Astrocyte (in vitro differentiated cells and primary cell): ENCODE results near the gene TGM1. TPM values are rescaled to one million over a fixed set of nuclear protein-coding genes. Genes with fewer than 3 reads are reported as not detected.
"Not testable (repeated sequence)": the region's sequence is repeated elsewhere in the genome, so short reads cannot be mapped to it uniquely, and the experiment has no call there.

Experiments used
- DNase-seq: peaks from one replicate; pipeline ENCODE4 v3.0.0-alpha.2; 2010; ENCODE audit warnings: low read depth
- FAIRE-seq: peaks from 2 replicates; lab custom pipeline; 2011; peaks lifted over from hg19 to GRCh38; lab: Jason Lieb, UNC
- H2AFZ ChIP-seq: 2 replicates; pipeline ENCODE4 v1.6.0; 2012; ENCODE audit warnings: low read depth, low read length, inconsistent platforms
- H3K27ac ChIP-seq: 2 replicates; pipeline ENCODE4 v1.5.1; 2011; ENCODE audit warnings: low read depth, low read length, inconsistent platforms
- H3K27me3 ChIP-seq: 2 replicates; pipeline ENCODE4 v1.6.0; 2011; ENCODE audit warnings: low read length, inconsistent platforms; ENCODE audit not compliant: insufficient read depth
- H3K36me3 ChIP-seq: 2 replicates; pipeline ENCODE4 v1.5.1; 2011; ENCODE audit warnings: low read length, inconsistent platforms; ENCODE audit not compliant: insufficient read depth
- H3K4me1 ChIP-seq: 2 replicates; pipeline ENCODE4 v1.5.1; 2011; ENCODE audit warnings: low read length, inconsistent platforms; ENCODE audit not compliant: insufficient read depth
- H3K4me2 ChIP-seq: 2 replicates; pipeline ENCODE4 v1.6.0; 2012; ENCODE audit warnings: low read length, inconsistent platforms
- H3K4me3 ChIP-seq: 2 replicates; pipeline ENCODE4 v1.5.1; 2011; ENCODE audit warnings: low read depth, mild to moderate bottlenecking, low read length, inconsistent platforms; ENCODE audit not compliant: insufficient read depth
- H3K79me2 ChIP-seq: 2 replicates; pipeline ENCODE4 v1.6.0; 2012; ENCODE audit warnings: mild to moderate bottlenecking, low read length, inconsistent platforms; ENCODE audit not compliant: insufficient read depth
- H3K9ac ChIP-seq: 2 replicates; pipeline ENCODE4 v1.6.0; 2012; ENCODE audit warnings: mild to moderate bottlenecking, low read length, inconsistent platforms
- H3K9me3 ChIP-seq: 2 replicates; pipeline ENCODE4 v1.5.1; 2012; ENCODE audit warnings: low read depth, mild to moderate bottlenecking, low read length, inconsistent platforms; ENCODE audit not compliant: insufficient read depth
- H4K20me1 ChIP-seq: 2 replicates; pipeline ENCODE4 v1.6.0; 2012; ENCODE audit warnings: low read length, inconsistent platforms; ENCODE audit not compliant: insufficient read depth
- H3K27ac Mint-ChIP-seq: one replicate; pipeline ENCODE4 v1.8.0; 2021; ENCODE audit warnings: mild to moderate bottlenecking, mixed read lengths; ENCODE audit not compliant: unreplicated experiment
- H3K27me3 Mint-ChIP-seq: one replicate; pipeline ENCODE4 v1.8.0; 2021; ENCODE audit warnings: low read depth, mixed read lengths; ENCODE audit not compliant: unreplicated experiment
- H3K36me3 Mint-ChIP-seq: one replicate; pipeline ENCODE4 v1.8.0; 2021; ENCODE audit warnings: low read depth, mixed read lengths; ENCODE audit not compliant: unreplicated experiment
- H3K4me1 Mint-ChIP-seq: one replicate; pipeline ENCODE4 v1.8.0; 2021; ENCODE audit warnings: low read depth, mixed read lengths; ENCODE audit not compliant: unreplicated experiment
- H3K4me3 Mint-ChIP-seq: one replicate; pipeline ENCODE4 v1.8.0; 2021; ENCODE audit warnings: mild to moderate bottlenecking, moderate library complexity, mixed read lengths; ENCODE audit not compliant: unreplicated experiment
- H3K9me3 Mint-ChIP-seq: one replicate; pipeline ENCODE4 v1.8.0; 2021; ENCODE audit warnings: mild to moderate bottlenecking, mixed read lengths; ENCODE audit not compliant: unreplicated experiment
- EZH2 ChIP-seq: IDR thresholded peaks from 2 replicates; pipeline ENCODE4 v1.6.1; 2012; ENCODE audit warnings: mild to moderate bottlenecking, low read length, inconsistent platforms; ENCODE audit not compliant: insufficient read depth
- total RNA-seq: library from RNA; stranded (reverse); gene quantifications from 2 replicates; pipeline ENCODE4 v1.2.1, GENCODE V29; 2021
- TF ChIP-seq, protein P1 (sequence below): IDR thresholded peaks from 2 replicates; pipeline ENCODE4 v1.5.1; 2011; ENCODE audit warnings: low read depth, mild to moderate bottlenecking, inconsistent platforms, low read length, moderate library complexity; ENCODE audit not compliant: insufficient read depth

TGM1 gene
- total RNA-seq, 1 donor from 2014 or later = 3.8 TPM

GRCh38 chr14:24219521-24219920 lies 43.5 kb downstream of the TGM1 start:
- no peak for FAIRE-seq
- H3K36me3 ChIP-seq = no peaks in the 10 kb centered on the region
- H3K4me1 ChIP-seq = peaks cover 3% of the 10 kb centered on the region
- H2AFZ ChIP-seq = no peak overlapping the region
- H3K9me3 ChIP-seq = no peaks in the 10 kb centered on the region
- peaks cover 5% of the 10 kb centered on the region for H4K20me1 ChIP-seq
- no peak overlapping the region for H3K27ac Mint-ChIP-seq
- no peak overlapping the region for H3K4me3 ChIP-seq
- no peaks in the 10 kb centered on the region for H3K27me3 Mint-ChIP-seq
- peaks cover 60% of the 10 kb centered on the region for H3K79me2 ChIP-seq
- H3K4me2 ChIP-seq = no peak overlapping the region
- TF ChIP-seq, protein P1, sequence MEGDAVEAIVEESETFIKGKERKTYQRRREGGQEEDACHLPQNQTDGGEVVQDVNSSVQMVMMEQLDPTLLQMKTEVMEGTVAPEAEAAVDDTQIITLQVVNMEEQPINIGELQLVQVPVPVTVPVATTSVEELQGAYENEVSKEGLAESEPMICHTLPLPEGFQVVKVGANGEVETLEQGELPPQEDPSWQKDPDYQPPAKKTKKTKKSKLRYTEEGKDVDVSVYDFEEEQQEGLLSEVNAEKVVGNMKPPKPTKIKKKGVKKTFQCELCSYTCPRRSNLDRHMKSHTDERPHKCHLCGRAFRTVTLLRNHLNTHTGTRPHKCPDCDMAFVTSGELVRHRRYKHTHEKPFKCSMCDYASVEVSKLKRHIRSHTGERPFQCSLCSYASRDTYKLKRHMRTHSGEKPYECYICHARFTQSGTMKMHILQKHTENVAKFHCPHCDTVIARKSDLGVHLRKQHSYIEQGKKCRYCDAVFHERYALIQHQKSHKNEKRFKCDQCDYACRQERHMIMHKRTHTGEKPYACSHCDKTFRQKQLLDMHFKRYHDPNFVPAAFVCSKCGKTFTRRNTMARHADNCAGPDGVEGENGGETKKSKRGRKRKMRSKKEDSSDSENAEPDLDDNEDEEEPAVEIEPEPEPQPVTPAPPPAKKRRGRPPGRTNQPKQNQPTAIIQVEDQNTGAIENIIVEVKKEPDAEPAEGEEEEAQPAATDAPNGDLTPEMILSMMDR = no peak
- no peak for TF ChIP-seq EZH2
- no peak overlapping the region for H3K4me3 Mint-ChIP-seq
- H3K36me3 Mint-ChIP-seq = peaks cover 9% of the 10 kb centered on the region
- H3K9ac ChIP-seq = no peak overlapping the region
- peaks cover 12% of the 10 kb centered on the region for H3K4me1 Mint-ChIP-seq
- no peak overlapping the region for H3K27ac ChIP-seq
- H3K27me3 ChIP-seq = no peaks in the 10 kb centered on the region
- no peak for DNase-seq
- no peaks in the 10 kb centered on the region for H3K9me3 Mint-ChIP-seq

- peaks cover 57% of the 10 kb centered on the region for H3K79me2 ChIP-seq
- H3K27ac ChIP-seq = no peak overlapping the region
- no peak overlapping the region for H3K9ac ChIP-seq
- DNase-seq (no peak), FAIRE-seq (no peak)
- H3K4me3 ChIP-seq = no peak overlapping the region
- TF ChIP-seq, protein P1 = no peak
- no peak for TF ChIP-seq EZH2
- peaks cover 5% of the 10 kb centered on the region for H4K20me1 ChIP-seq
- Mint-ChIP-seq H3K27ac (no peak overlapping the region), H3K4me3 (no peak overlapping the region), H3K9me3 (no peaks in the 10 kb centered on the region), H3K36me3 (peaks cover 7% of the 10 kb centered on the region), H3K4me1 (peaks cover 8% of the 10 kb centered on the region), H3K27me3 (no peaks in the 10 kb centered on the region)
- H3K4me2 ChIP-seq = no peak overlapping the region
- no peaks in the 10 kb centered on the region for H3K27me3 ChIP-seq
- H2AFZ ChIP-seq = no peak overlapping the region
- peaks cover 3% of the 10 kb centered on the region for H3K4me1 ChIP-seq
- H3K36me3 ChIP-seq = no peaks in the 10 kb centered on the region
- H3K9me3 ChIP-seq = no peaks in the 10 kb centered on the region
Measured at GRCh38 chr14:24219080-24219479, 43.9 kb downstream of the TGM1 start.

DNA sequence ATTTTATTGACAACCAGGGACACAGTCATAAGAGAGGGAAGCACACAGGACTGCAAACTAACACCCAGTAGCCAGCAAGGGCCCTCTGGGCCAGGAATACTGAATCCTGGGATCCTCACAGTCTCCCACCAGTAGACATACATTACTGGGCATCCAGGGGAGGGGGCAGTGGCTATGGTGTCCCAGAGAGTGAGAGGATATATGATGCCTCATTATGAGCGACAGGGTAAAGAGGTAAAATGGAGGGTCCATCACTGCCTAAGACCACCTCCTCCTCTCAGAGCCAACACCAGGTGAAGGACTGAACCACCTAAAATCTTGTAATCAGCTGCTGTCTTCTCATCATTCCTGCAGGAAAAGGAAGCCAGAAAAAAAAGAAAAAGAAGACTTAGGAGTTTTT lies 46.1 kb downstream of the TGM1 start:
- H3K27ac Mint-ChIP-seq, H3K9me3 Mint-ChIP-seq, H3K4me1 ChIP-seq, H3K4me3 ChIP-seq, H3K36me3 Mint-ChIP-seq, H4K20me1 ChIP-seq, FAIRE-seq, DNase-seq, H3K4me1 Mint-ChIP-seq, H3K4me3 Mint-ChIP-seq, H3K27me3 ChIP-seq, H3K27ac ChIP-seq, H2AFZ ChIP-seq, H3K27me3 Mint-ChIP-seq, H3K9ac ChIP-seq, H3K36me3 ChIP-seq, H3K9me3 ChIP-seq, H3K4me2 ChIP-seq: not testable (repeated sequence)
- peaks cover 45% of the 10 kb centered on the region for H3K79me2 ChIP-seq
